Renal pelvis (tissue), 4 donors: ENCODE measurements around the gene SLC25A48. TPM values are rescaled to one million over a fixed set of nuclear protein-coding genes. Genes with fewer than 3 reads are reported as not detected.
A peak's percentile ranks its signal among the peaks of the same experiment; 100 is the strongest.

Experiments
- DNase-seq: peaks from one replicate; pipeline ENCODE4 v3.0.0-alpha.2; 2013
- polyA plus RNA-seq, 3 donors: library from polyadenylated mRNA; unstranded; fragments of 120-200 nt; gene quantifications; one replicate each; pipeline ENCODE4 v1.2.1, GENCODE V29; 2013; ENCODE audit not compliant: insufficient read length in 3 of 3

Gene SLC25A48
- polyA plus RNA-seq, 3 donors: 3.0 to 5.4 (median 3.5) TPM

- DNase-seq: no peak
Measured at GRCh38 chr5:135916638-135917263, 82.3 kb downstream of the SLC25A48 start.

- no peak for DNase-seq
Measured at GRCh38 chr5:135920199-135920598, 85.7 kb downstream of the SLC25A48 start.

- no peak for DNase-seq
Measured at GRCh38 chr5:135921388-135921787, 86.9 kb downstream of the SLC25A48 start.

GRCh38 chr5:135930029-135930948 lies 95.8 kb downstream of the SLC25A48 start:
- peak; percentile 72 for DNase-seq

GRCh38 chr5:135930949-135931295 lies 96.5 kb downstream of the SLC25A48 start:
- no peak for DNase-seq

- peak; percentile 37 for DNase-seq
Measured at GRCh38 chr5:135934939-135935338, 100.5 kb downstream of the SLC25A48 start.

GRCh38 chr5:135937245-135937911 lies 102.9 kb downstream of the SLC25A48 start:
- DNase-seq: no peak

Other genes starting within 250 kb of the SLC25A48 start
- gene IL9, start 61.2 kb downstream of the SLC25A48 start, polyA plus RNA-seq: not detected
- 1 to 10 TPM; 2.1 to 4.8 (median 4.1) TPM for gene LECT2, start 120.3 kb downstream of the SLC25A48 start, polyA plus RNA-seq
- 100 to 1,000 TPM; 182 to 248 (median 201) TPM for gene TGFBI, start 194.3 kb downstream of the SLC25A48 start, polyA plus RNA-seq